Liver (tissue), 3 donors: Measurements from ENCODE around the gene SHMT2.

Source experiments
- EGR1 ChIP-seq, 2 donors: IDR thresholded peaks; 2 replicates each; pipeline ENCODE4 v1.6.1; 2016 to 2018; ENCODE audit warnings: antibody characterized with exemption in 2 of 2, low read depth in 2 of 2
- FOXA2 ChIP-seq: IDR thresholded peaks from 2 replicates; pipeline ENCODE4 v1.6.1; 2016; ENCODE audit warnings: antibody characterized with exemption
- GABPA ChIP-seq, 2 donors: IDR thresholded peaks in 1 of 2; conservative IDR thresholded peaks in 1 of 2; 2 replicates each; pipeline ENCODE4 v1.6.1; 2016; ENCODE audit warnings: antibody characterized with exemption in 2 of 2, mild to moderate bottlenecking in 1 of 2, moderate library complexity in 1 of 2
- RXRA ChIP-seq, 2 donors: IDR thresholded peaks; 2 replicates each; pipeline ENCODE4 v1.6.1; 2017 to 2018; ENCODE audit warnings: antibody characterized with exemption in 2 of 2, mild to moderate bottlenecking in 1 of 2
- TAF1 ChIP-seq: conservative IDR thresholded peaks from 2 replicates; pipeline ENCODE4 v1.6.1; 2016; ENCODE audit warnings: antibody characterized with exemption, mild to moderate bottlenecking
- YY1 ChIP-seq: IDR thresholded peaks from 2 replicates; pipeline ENCODE4 v1.6.1; 2016; ENCODE audit warnings: antibody characterized with exemption, mild to moderate bottlenecking
- TF ChIP-seq, protein P1 (sequence below): fragments of 150-350 bp; IDR thresholded peaks from 2 replicates; pipeline ENCODE4 v1.5.1; 2017; ENCODE audit warnings: improper control_type of control experiment, low read depth, low read length; ENCODE audit not compliant: missing input control
- TF ChIP-seq, protein P2 (sequence below): IDR thresholded peaks from 2 replicates; pipeline ENCODE4 v1.6.1; 2016; ENCODE audit warnings: antibody characterized with exemption
- TF ChIP-seq, protein P3 (sequence below): IDR thresholded peaks from 2 replicates; pipeline ENCODE4 v1.6.1; 2016; ENCODE audit warnings: antibody characterized with exemption
- TF ChIP-seq, protein P4 (sequence below): IDR thresholded peaks from 2 replicates; pipeline ENCODE4 v1.6.1; 2016; ENCODE audit warnings: antibody characterized with exemption
- donor health status: healthy.
- donor health status: healthy.

DNA sequence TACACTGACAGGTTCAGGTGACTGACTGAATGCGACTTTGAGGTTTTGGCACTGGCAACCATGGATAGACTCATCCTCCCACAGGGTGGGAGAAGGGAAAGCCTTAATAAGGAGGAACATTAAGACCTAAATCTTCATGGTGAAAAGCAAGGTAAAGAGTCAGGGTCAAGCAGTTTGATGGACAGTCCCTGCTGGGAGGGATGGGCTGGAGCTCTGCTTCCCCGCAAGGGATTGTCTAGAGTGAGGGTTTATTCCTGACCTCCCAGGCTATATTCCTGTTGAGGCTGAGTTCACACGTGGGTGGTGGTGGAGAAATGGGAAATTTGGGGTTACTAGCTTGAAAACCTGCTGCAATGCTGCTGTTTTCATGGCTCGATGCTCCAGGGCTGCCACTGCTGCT, 30.9 kb downstream of the SHMT2 start:
- TF ChIP-seq YY1 (no peak), FOXA2 (no peak), GABPA (IDR thresholded peaks at IDR 0.05 in 1 of 2, conservative IDR thresholded peaks at IDR 0.05 in 1 of 2) (no peak), RXRA (IDR thresholded peaks at IDR 0.05) (no peak), EGR1 (IDR thresholded peaks at IDR 0.05; ENCODE audit: low read depth in 2 of 2) (no peak), TAF1 (no peak)
- TF ChIP-seq, protein P1, sequence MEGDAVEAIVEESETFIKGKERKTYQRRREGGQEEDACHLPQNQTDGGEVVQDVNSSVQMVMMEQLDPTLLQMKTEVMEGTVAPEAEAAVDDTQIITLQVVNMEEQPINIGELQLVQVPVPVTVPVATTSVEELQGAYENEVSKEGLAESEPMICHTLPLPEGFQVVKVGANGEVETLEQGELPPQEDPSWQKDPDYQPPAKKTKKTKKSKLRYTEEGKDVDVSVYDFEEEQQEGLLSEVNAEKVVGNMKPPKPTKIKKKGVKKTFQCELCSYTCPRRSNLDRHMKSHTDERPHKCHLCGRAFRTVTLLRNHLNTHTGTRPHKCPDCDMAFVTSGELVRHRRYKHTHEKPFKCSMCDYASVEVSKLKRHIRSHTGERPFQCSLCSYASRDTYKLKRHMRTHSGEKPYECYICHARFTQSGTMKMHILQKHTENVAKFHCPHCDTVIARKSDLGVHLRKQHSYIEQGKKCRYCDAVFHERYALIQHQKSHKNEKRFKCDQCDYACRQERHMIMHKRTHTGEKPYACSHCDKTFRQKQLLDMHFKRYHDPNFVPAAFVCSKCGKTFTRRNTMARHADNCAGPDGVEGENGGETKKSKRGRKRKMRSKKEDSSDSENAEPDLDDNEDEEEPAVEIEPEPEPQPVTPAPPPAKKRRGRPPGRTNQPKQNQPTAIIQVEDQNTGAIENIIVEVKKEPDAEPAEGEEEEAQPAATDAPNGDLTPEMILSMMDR = no peak
- TF ChIP-seq, protein P2, sequence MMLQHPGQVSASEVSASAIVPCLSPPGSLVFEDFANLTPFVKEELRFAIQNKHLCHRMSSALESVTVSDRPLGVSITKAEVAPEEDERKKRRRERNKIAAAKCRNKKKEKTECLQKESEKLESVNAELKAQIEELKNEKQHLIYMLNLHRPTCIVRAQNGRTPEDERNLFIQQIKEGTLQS = no peak
- TF ChIP-seq, protein P3, sequence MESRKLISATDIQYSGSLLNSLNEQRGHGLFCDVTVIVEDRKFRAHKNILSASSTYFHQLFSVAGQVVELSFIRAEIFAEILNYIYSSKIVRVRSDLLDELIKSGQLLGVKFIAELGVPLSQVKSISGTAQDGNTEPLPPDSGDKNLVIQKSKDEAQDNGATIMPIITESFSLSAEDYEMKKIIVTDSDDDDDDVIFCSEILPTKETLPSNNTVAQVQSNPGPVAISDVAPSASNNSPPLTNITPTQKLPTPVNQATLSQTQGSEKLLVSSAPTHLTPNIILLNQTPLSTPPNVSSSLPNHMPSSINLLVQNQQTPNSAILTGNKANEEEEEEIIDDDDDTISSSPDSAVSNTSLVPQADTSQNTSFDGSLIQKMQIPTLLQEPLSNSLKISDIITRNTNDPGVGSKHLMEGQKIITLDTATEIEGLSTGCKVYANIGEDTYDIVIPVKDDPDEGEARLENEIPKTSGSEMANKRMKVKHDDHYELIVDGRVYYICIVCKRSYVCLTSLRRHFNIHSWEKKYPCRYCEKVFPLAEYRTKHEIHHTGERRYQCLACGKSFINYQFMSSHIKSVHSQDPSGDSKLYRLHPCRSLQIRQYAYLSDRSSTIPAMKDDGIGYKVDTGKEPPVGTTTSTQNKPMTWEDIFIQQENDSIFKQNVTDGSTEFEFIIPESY = no peak
- TF ChIP-seq, protein P4, sequence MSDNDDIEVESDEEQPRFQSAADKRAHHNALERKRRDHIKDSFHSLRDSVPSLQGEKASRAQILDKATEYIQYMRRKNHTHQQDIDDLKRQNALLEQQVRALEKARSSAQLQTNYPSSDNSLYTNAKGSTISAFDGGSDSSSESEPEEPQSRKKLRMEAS = no peak
